AG04450 (cell line): ENCODE results near the gene C19orf67. TPM values are rescaled to one million over a fixed set of nuclear protein-coding genes. Genes with fewer than 3 reads are reported as not detected.
A peak's percentile ranks its signal among the peaks of the same experiment; 100 is the strongest.
"Not testable (repeated sequence)": the region's sequence is repeated elsewhere in the genome, so short reads cannot be mapped to it uniquely, and the experiment has no call there.

Experiments used
- CTCF ChIA-PET: fragments of 300-600, 350-600 bp; formaldehyde crosslinking; extraction: SDS; loops from one replicate; lab custom pipeline; 2022; ENCODE audit warnings: antibody characterized with exemption, inconsistent platforms; lab: Charles Lee
- POLR2A ChIA-PET: fragments of 350-600 bp; formaldehyde crosslinking; extraction: SDS; loops from one replicate; lab custom pipeline; 2021; ENCODE audit warnings: antibody characterized with exemption, inconsistent platforms; lab: Yijun Ruan, JAX
- DNase-seq: peaks from one replicate; pipeline ENCODE4 v3.0.0-alpha.2; 2011; ENCODE audit warnings: low read depth, low spot score
- H3K27ac ChIP-seq: one replicate; pipeline ENCODE4 v1.5.1; 2012; ENCODE audit warnings: low read depth, low read length, control low read depth
- H3K27me3 ChIP-seq: one replicate; pipeline ENCODE4 v1.6.0; 2012; ENCODE audit warnings: low read length; ENCODE audit not compliant: control insufficient read depth, insufficient read depth
- H3K4me3 ChIP-seq: 2 replicates; pipeline ENCODE4 v1.5.1; 2011; ENCODE audit warnings: mild to moderate bottlenecking, low read depth, low read length, control low read depth
- H3K9me3 ChIP-seq: 2 replicates; pipeline ENCODE4 v1.5.1; 2012; ENCODE audit warnings: low read length; ENCODE audit not compliant: control insufficient read depth, insufficient read depth
- polyA plus RNA-seq: library from polyadenylated mRNA; depleted of rRNA; stranded (reverse); fragments of >200 nt; gene quantifications from 2 replicates; pipeline ENCODE4 v1.2.3, GENCODE V29; 2011
- TF ChIP-seq, protein P1 (sequence below): IDR thresholded peaks from 2 replicates; pipeline ENCODE4 v1.5.1; 2011; ENCODE audit warnings: low read depth, low read length, control low read depth, inconsistent platforms

C19orf67 gene
- polyA plus RNA-seq, 1 experiment = not detected

DNA sequence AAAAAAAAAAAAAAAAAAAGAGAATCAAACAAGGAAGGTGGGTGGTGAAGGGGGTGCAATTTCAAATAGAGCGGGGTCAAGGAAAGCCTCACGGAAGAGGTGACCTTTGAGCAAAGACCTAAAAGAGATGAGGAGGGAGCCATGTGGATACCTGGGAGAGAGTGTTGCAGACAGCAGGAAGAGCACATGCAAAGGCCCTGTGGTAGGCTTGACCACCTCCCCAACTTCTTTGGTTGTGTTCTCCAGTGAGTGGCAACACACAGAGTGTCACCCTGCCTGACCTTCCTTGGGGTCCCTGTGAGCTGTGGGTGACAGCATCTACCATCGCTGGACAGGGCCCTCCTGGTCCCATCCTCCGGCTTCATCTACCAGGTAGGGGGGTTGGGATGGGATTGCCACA is 35.1 kb downstream of the C19orf67 start:
- DNase-seq = no peak
- TF ChIP-seq, protein P1, sequence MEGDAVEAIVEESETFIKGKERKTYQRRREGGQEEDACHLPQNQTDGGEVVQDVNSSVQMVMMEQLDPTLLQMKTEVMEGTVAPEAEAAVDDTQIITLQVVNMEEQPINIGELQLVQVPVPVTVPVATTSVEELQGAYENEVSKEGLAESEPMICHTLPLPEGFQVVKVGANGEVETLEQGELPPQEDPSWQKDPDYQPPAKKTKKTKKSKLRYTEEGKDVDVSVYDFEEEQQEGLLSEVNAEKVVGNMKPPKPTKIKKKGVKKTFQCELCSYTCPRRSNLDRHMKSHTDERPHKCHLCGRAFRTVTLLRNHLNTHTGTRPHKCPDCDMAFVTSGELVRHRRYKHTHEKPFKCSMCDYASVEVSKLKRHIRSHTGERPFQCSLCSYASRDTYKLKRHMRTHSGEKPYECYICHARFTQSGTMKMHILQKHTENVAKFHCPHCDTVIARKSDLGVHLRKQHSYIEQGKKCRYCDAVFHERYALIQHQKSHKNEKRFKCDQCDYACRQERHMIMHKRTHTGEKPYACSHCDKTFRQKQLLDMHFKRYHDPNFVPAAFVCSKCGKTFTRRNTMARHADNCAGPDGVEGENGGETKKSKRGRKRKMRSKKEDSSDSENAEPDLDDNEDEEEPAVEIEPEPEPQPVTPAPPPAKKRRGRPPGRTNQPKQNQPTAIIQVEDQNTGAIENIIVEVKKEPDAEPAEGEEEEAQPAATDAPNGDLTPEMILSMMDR = no peak
- no peaks in the 10 kb centered on the region for H3K27me3 ChIP-seq
- peaks cover 10% of the 10 kb centered on the region for H3K9me3 ChIP-seq
- no peak overlapping the region for H3K4me3 ChIP-seq
- H3K27ac ChIP-seq = no peak overlapping the region
- CTCF ChIA-PET = interaction anchor here (0.6 to 1.7 kb wide), 4 partner anchors 8 to 45 kb away, joined by 3 to 7 read pairs (median 3); no protein-coding TSS in a partner anchor
- POLR2A ChIA-PET = no interaction called here

DNA sequence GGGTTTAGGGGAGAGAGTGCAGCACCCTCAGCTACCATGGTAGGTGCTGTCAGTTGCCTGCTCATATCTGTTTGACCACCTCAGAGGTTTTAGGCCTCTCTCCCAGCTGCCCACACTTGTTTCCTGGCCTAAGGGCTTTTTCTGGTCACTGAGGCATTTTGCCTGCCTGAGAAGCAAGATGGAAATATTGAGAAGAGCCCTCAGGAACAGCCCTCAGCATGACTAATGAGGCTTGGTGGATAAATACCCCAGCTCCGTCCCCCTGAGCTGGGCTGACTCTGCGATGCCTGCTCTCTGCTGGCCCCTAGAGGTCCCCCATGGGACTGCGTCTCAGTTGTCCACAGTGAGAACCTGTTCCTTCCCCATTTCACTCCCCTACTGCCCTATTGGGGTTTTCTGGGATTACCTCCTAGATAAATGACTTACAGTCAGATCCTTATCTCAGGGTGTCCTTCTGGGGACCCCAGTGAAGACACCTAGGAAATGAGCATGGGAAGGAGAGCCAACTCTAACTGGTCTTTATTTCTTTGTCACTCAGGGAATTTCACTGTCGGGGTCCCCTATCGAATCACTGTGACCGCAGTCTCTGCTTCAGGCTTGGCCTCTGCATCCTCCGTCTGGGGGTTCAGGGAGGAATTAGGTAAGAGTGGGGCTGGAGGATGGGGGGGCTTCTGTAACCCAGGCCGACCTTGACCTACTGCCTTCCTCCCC is 37.0 kb downstream of the C19orf67 start:
- peaks cover 9% of the 10 kb centered on the region for H3K9me3 ChIP-seq
- TF ChIP-seq, protein P1 = peak; percentile 80
- ChIA-PET POLR2A (no interaction called here), CTCF (interaction anchor here (0.5 to 1.3 kb wide), 8 partner anchors 10 to 127 kb away, joined by 3 to 13 read pairs (median 4); partner anchors contain the start of gene IL27RA)
- no peak for DNase-seq
- no peak overlapping the region for H3K4me3 ChIP-seq
- H3K27ac ChIP-seq = no peak overlapping the region
- H3K27me3 ChIP-seq = no peaks in the 10 kb centered on the region

DNA sequence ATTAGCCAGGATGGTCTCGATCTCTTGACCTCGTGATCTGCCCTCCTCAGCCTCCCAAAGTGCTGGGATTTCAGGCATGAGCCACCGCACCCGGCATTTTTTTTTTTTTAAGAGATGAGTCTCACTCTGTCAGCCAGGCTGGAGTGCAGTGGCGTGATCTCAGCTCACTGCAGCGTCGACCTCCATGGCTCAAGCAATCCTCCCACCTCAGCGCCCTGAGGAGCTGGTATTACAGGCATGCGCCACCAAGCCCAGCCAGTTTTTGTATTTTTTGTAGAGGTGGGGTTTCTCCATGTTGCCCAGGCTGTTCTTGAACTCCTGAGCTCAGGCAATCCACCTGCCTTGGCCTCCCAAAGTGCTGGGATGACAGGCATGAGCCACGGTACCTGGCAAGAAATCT is 37.7 kb downstream of the C19orf67 start:
- DNase-seq, H3K27ac ChIP-seq, H3K27me3 ChIP-seq, POLR2A ChIA-PET, H3K4me3 ChIP-seq, H3K9me3 ChIP-seq: not testable (repeated sequence)
- CTCF ChIA-PET = interaction anchor here (0.6 to 1.1 kb wide), 6 partner anchors 11 to 1073 kb away, joined by 3 to 6 read pairs (median 3); no protein-coding TSS in a partner anchor

DNA sequence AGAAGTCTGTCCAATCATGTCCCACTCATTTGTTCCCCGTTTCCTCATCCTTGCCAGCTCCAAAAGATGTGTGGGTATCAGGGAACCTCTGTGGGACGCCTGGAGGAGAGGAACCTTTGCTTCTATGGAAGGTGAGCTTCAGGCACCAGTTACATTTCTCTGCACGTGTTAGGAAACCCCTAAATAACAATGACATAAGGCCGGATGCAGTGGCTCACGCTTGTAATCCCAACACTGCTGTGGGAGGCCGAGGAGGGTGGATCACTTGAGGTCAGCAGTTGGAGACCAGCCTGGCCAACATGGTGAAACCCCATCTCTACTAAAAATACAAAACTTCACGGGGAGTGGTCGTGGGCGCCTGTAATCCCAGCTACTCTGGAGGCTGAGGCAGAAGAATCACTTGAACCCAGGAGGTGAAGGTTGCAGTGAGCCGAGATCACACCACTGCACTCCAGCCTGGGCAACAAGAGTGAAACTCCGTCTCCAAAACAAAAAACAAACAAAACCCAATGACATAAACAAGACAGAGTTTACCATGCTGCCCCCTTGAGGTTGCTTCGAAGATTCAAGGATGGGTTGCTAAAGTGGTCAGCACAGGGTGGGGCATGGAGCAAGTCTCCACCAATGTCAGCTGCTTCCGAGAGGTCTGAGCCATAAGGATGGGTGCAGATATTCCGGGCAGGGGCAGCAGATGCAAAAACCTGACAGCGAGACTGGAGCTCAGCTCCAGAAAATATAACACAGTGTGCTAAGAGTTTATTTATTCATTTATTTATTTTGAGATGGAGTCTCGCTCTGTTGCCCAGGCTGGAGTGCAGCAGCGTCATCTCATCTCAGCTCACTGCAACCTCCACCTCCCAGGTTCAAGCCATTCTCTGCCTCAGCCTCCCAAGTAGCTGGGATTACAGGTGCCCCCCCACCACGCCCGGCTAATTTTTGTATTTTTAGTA is 42.6 kb downstream of the C19orf67 start:
- H3K27ac ChIP-seq, H3K4me3 ChIP-seq, H3K9me3 ChIP-seq, DNase-seq, H3K27me3 ChIP-seq, POLR2A ChIA-PET: not testable (repeated sequence)
- CTCF ChIA-PET = interaction anchor here (0.6 to 2.2 kb wide), 10 partner anchors 8 to 414 kb away, joined by 3 to 12 read pairs (median 3); partner anchors contain the start of gene IL27RA
- TF ChIP-seq, protein P1 = peak; percentile 52; the same call in 1 of the 2 replicates

DNA sequence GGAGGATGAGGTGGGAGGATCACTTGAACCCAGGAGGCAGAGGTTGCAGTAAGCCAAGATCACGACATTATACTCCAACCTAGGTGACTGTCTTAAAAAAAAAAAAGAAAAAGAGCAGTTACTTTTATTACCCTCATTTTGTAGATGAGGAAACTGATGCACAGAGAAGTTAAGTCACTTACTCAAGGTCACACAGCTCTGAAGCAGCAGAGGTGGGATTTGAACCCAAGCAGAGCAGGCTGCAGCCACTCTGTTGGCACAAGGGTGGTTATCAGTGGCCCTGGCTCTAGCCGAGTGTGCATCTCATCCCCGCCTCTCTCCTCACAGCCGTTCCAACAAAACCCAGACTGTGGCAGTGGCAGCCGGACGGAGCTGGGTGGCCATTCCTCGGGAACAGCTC is 46.4 kb downstream of the C19orf67 start:
- Histone ChIP-seq H3K27me3 (no peaks in the 10 kb centered on the region), H3K4me3 (no peak overlapping the region), H3K9me3 (no peaks in the 10 kb centered on the region), H3K27ac (no peak overlapping the region)
- TF ChIP-seq, protein P1 = no peak
- CTCF ChIA-PET = no interaction called here
- DNase-seq = no peak
- POLR2A ChIA-PET = no interaction called here
